ENCODE measurements around the gene NAXE. TPM values are rescaled to one million over a fixed set of nuclear protein-coding genes. Genes with fewer than 3 reads are reported as not detected.
"Not testable (repeated sequence)": the region's sequence is repeated elsewhere in the genome, so short reads cannot be mapped to it uniquely, and the experiment has no call there.

The NAXE gene
- 10 to 100 TPM; 43.2 to 70.0 (median 51.7) TPM for polyA plus RNA-seq (ENCODE audit: insufficient read depth in 1 of 5, insufficient read length in 5 of 5, low replicate concordance in 1 of 5)
- long read RNA-seq, donor 1, transcript NAXE-203 (6 exons, 1,125 nt), result major isoform, 46 of 65 reads
- long read RNA-seq, donor 1, partial matches to known transcripts, result 7 of 65 reads
- long read RNA-seq, donor 1, other reads (novel, unspliced or antisense), result 7 of 65 reads
- long read RNA-seq, donor 2, transcript NAXE-203 (6 exons, 1,125 nt), result major isoform, 32 of 44 reads
- long read RNA-seq, donor 2, partial matches to known transcripts, result 11 of 44 reads
- long read RNA-seq, donor 2, other reads (novel, unspliced or antisense), result 0 of 44 reads
- long read RNA-seq, donor 3, transcript NAXE-203 (6 exons, 1,125 nt), result major isoform, 41 of 49 reads
- long read RNA-seq, donor 3, partial matches to known transcripts, result 0 of 49 reads
- long read RNA-seq, donor 3, other reads (novel, unspliced or antisense), result 5 of 49 reads
- long read RNA-seq, donor 4, transcript NAXE-203 (6 exons, 1,125 nt), result major isoform, 31 of 34 reads
- long read RNA-seq, donor 4, partial matches to known transcripts, result 0 of 34 reads
- long read RNA-seq, donor 4, other reads (novel, unspliced or antisense), result 0 of 34 reads
- long read RNA-seq, donor 5, transcript NAXE-203 (6 exons, 1,125 nt), result major isoform, 42 of 55 reads
- long read RNA-seq, donor 5, partial matches to known transcripts, result 0 of 55 reads
- long read RNA-seq, donor 5, other reads (novel, unspliced or antisense), result 6 of 55 reads
- long read RNA-seq, donor 6, transcript NAXE-203 (6 exons, 1,125 nt), result major isoform, 39 of 67 reads
- long read RNA-seq, donor 6, transcript NAXE-205 (2 exons, 529 nt), result minor isoform, 5 of 67 reads
- long read RNA-seq, donor 6, partial matches to known transcripts, result 11 of 67 reads
- long read RNA-seq, donor 6, other reads (novel, unspliced or antisense), result 10 of 67 reads
- long read RNA-seq, donor 7, transcript NAXE-203 (6 exons, 1,125 nt), result major isoform, 51 of 70 reads
- long read RNA-seq, donor 7, partial matches to known transcripts, result 0 of 70 reads
- long read RNA-seq, donor 7, other reads (novel, unspliced or antisense), result 14 of 70 reads
- long read RNA-seq, donor 8, transcript NAXE-203 (6 exons, 1,125 nt), result major isoform, 15 of 15 reads
- long read RNA-seq, donor 8, partial matches to known transcripts, result 0 of 15 reads
- long read RNA-seq, donor 8, other reads (novel, unspliced or antisense), result 0 of 15 reads

DNA sequence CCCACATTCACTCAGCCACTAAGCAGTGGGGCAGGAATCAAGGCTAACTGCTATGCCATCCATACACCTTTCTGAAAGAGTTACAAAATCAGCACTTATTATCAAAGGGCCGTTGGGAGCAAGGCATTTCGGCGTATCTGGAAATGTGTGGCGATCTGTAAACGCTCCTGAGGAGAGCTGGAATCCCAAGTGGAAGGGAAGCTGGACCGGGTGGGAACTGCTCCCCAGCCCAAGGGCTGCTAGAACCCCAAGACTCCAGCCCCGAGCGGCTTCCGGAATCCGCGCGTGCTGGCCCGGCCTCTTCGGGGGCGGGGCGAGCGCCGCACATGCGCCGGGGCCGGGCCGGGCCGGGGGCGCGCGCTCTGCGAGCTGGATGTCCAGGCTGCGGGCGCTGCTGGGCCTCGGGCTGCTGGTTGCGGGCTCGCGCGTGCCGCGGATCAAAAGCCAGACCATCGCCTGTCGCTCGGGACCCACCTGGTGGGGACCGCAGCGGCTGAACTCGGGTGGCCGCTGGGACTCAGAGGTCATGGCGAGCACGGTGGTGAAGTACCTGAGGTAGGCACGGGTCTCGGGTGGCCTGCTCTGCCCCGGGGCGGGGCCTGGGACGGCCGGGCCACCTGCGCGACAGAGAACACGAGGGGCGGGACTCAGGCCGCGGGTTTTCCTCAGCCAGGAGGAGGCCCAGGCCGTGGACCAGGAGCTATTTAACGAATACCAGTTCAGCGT, at the start of gene NAXE:
Gene NAXE, plus strand, starts transcription at position 345 of the 726 bp plus-strand sequence. Its CDS starts 29 bp downstream, at position 374.
- peak; percentile 53 to 69 for DNase-seq

DNA sequence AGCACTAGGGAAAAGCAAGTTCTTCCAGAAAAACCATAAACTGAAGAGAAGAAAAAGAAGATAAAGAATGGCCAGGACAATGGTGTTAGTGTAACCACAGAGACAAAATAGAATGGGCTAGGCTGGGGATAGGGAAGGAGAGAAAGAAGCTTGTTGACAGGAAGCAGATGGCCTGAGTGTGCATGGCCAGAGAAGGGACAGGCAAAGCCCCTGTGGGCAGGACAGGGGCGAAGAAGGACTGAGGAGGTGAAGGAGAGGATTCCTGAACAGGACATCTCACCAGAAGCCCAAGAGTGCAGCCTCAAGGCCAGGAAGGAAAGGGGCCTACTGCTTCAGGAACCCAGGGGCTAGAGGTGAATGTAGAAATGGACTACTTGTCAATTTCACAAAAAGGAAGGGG, 48.5 kb upstream of the NAXE start:
- DNase-seq, result no peak

- no peak for DNase-seq
These were observed 46.9 kb upstream of the NAXE start for GRCh38 chr1:156544592-156545102.

GRCh38 chr1:156546267-156546666, 45.3 kb upstream of the NAXE start:
- no peak for DNase-seq

DNA sequence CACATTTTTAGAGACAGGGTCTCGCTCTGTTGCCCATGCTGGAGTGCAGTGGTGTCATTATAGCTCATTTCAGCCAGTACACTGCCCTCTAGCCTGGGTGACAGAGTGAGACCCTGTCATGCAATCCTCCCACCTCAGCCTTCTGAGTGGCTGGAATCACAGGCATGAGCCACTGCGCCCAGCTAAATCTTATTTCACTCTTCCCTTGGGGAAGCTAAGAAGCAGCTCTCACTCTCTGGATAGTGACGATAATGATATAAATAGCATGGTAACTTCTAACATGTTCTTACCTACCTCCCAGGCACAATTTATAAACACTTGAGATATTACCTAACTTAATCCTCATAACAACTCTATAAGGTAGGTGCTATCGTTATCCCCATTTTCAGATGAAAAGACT, 44.1 kb upstream of the NAXE start:
- DNase-seq, result no peak

GRCh38 chr1:156547982-156548381, 43.6 kb upstream of the NAXE start:
- DNase-seq, result no peak

GRCh38 chr1:156549390-156549789, 42.2 kb upstream of the NAXE start:
- DNase-seq, result no peak

DNA sequence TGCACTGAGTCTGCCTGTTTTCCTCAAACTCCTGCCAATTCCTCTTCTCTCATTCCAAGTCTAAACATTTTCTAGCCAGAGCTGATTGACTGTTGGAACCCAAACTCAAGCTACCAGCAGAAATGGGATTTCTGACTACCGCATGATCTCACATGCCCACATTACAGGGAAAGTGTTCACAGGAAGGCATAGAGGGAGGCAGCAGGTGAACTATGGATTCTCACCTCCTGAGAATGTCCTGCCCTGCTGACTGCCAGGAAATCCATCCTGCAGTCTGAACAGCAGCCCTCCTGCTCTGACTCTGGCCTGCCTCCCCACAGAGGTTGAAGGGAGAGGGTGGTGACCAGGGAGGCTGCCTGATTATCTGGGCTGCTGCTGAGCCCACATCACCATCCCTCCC, 41.7 kb upstream of the NAXE start:
- no peak for DNase-seq

DNA sequence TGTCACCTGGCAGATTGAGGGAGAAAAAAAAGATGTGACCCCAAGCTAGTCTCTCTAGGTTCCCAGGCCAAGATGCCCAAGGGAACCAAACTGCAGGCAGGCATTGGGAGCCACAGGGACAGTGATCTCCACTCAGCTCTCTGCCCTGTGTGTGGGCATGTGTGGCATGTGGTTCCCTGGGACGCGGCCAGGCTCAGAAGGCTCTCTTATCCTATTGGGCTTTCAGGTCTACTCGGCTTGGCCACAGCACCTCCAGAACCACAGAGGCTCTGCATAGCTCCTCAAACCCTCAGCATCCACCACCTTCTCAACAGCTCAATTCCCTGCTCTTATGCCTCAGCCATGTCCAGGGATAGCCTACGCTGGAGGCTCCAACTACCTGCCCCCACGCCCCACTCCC, 41.2 kb upstream of the NAXE start:
- no peak for DNase-seq

- no peak for DNase-seq
These were observed 40.4 kb upstream of the NAXE start for GRCh38 chr1:156551066-156551643.

DNA sequence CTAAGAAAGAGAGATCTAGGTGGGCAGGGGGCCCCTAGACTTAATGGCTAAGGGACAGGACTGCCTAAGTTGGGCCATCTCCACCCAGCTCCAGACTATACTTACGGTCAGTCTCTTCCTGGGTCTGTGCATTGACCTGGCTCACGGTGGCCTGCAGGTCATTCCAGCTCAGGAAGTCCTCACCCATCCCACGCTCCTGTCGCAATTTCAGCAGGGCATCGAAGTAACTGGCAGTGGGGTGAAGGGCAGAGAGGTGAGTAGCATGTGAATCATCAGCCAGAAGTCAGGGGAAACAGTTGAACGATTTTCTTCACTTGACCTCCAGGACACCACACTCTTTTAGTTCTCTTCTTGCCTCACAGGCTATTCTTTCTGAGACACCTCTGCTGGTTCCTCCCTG, 39.7 kb upstream of the NAXE start:
- no peak for DNase-seq

DNA sequence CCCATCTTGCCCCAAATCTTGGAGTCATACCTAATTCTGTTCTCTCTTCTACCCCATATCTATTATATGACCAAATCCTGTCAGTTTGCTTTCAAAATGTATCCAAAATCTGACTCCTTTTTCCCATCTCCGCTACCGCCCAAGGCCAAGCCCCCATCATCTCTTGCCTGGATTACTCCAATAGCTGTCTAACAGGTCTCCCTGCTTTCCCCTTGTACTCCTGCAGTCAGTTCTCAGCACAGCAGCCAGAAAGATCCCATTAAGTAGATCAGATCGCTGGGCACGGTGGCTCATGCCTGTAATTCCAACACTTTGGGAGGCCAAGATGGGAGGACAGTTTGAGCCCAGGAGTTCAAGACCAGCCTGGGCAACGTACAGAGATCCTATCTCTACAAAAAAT, 39.1 kb upstream of the NAXE start:
- DNase-seq, result no peak

DNA sequence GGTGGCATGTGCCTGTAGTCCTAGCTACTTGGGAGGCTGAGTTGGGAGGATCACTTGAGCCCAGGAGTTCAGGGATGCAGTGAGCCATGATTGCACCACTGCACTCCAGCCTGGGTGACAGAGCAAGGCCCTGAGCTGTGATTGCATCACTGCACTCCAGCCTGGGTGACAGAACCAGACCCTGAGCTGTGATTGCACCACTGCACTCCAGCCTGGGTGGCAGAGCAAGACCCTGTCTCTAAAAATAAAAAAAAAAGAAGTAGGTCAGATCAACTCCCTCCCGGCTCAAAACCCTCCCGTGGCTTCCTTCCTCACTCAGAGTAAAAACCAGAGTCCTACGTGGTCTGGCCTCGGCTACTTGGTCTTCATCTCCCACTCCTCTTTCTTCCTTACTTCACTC, 38.6 kb upstream of the NAXE start:
- not testable (repeated sequence) for DNase-seq

DNA sequence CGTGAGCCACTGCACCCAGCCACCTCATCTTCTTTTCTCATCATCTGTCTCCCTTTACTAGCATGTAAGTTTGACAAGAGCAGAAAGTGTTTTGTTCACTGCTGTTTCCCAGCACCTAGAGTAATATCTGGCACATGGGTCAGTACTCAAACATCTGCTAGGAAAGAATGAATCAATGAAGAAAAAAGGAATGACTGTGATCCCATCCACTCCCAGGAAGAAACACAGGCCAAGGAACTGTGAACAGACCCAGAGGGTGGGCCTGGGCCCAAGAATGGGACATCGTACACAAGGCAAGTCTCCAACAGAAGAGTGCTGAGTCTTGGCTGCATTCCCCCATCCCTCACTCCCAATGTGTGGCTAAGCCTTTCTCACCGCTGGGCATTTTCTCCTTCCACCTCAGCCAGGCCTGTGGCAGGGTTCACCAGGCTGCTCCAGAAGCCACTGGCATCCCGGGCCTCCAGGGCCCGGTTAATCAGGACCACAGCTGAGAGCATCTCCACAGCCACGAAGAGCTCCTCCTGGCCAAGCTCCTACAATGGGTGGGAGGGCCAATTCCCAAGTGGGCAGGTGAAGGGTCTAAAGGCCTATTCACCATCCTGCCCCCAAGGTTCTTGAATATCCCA, 37.6 kb upstream of the NAXE start:
- DNase-seq, result no peak

GRCh38 chr1:156554971-156555370, 36.6 kb upstream of the NAXE start:
- DNase-seq, result no peak

- DNase-seq, result no peak
These were observed 35.9 kb upstream of the NAXE start for GRCh38 chr1:156555715-156556114.

- DNase-seq, result no peak
These were observed 35.2 kb upstream of the NAXE start for GRCh38 chr1:156556354-156556753.

DNA sequence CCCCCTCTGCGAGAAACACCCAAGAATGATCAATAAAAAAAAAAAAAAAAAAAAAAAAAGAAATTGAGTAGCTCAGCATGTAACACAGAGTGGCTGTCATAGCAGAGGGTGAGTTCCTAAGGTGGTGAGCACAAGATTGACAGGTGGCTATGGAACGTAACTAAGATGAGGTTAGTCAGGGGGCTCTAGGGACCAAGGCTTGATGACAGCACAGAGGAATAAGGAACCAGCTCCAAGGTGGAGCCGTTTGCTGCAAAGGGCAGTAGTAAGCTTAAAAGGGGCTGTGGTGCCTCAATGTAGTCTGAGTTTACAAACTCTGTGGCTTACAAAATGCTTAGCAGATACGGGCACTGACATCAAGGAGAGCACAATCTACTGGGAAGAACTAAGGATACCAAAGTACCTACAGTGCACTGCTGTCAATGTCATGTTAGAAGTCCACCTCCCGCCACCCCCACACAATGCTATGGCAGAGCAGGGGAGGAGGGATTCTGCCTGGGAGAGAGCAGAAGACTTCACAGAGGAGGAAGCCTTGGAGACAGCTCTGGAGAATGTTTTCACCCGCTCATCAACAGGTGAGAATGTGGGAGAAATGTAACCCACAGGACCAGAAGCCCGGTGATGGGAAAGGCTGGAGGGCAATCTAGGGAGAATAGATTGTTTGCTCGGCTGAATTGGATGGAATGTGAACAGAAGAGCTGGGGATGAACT, 32.3 kb upstream of the NAXE start:
- DNase-seq, result no peak

GRCh38 chr1:156559797-156560385, 31.7 kb upstream of the NAXE start:
- DNase-seq, result no peak
